Tibial nerve (tissue), 4 donors: Measurements from ENCODE around the gene DSC3. TPM values are rescaled to one million over a fixed set of nuclear protein-coding genes. Genes with fewer than 3 reads are reported as not detected.

Source experiments
- DNase-seq, 2 donors: peaks; one replicate each; pipeline ENCODE4 v3.0.0-alpha.2; 2019; ENCODE audit warnings: low spot score in 2 of 2
- H3K27ac ChIP-seq, 4 donors: fragments of 200-600 bp; sonication (generic) in 3 of 4; one replicate each; pipeline ENCODE4 v1.5.1; 2017 to 2019; ENCODE audit warnings: mild to moderate bottlenecking in 1 of 4
- H3K27me3 ChIP-seq, 2 donors: fragments of 200-600 bp; sonication (generic) in 1 of 2; one replicate each; pipeline versions ENCODE4 v1.5.1 to v1.6.0; 2017 to 2019
- H3K36me3 ChIP-seq, 3 donors: fragments of 200-600 bp; sonication (generic); one replicate each; pipeline ENCODE4 v1.5.1; 2018 to 2019
- H3K4me1 ChIP-seq, 4 donors: fragments of 200-600 bp; sonication (generic) in 3 of 4; one replicate each; pipeline ENCODE4 v1.5.1; 2017 to 2019
- H3K4me3 ChIP-seq, 4 donors: fragments of 200-600 bp; sonication (generic) in 3 of 4; one replicate each; pipeline ENCODE4 v1.5.1; 2017 to 2019; ENCODE audit warnings: mild to moderate bottlenecking in 1 of 4, moderate library complexity in 1 of 4
- H3K9me3 ChIP-seq, 4 donors: fragments of 200-600 bp; sonication (generic) in 3 of 4; one replicate each; pipeline ENCODE4 v1.5.1; 2017 to 2019
- CTCF ChIP-seq, 5 experiments: fragments of 200-600 bp in 3 of 5; fragments of 450-650 bp in 2 of 5; sonication (generic) in 3 of 5; IDR thresholded peaks; one replicate each; pipeline ENCODE4 v1.5.1; 2016 to 2019; ENCODE audit warnings: antibody characterized with exemption in 5 of 5, mild to moderate bottlenecking in 3 of 5, moderate library complexity in 2 of 5
- EP300 ChIP-seq, 2 donors: sonication (generic); formaldehyde crosslinking; IDR thresholded peaks; one replicate each; pipeline ENCODE4 v1.6.1; 2017; ENCODE audit warnings: antibody characterized with exemption in 2 of 2, mild to moderate bottlenecking in 1 of 2
- POLR2A ChIP-seq, 2 donors: fragments of 450-650 bp; IDR thresholded peaks; one replicate each; pipeline ENCODE4 v1.6.1; 2017; ENCODE audit warnings: antibody characterized with exemption in 2 of 2, mild to moderate bottlenecking in 2 of 2, moderate library complexity in 2 of 2
- WGBS, 2 donors: methylation state at CpG; one replicate each; pipeline ENCODE4 v1.1.5; 2018; 5-methylcytosine and 5-hydroxymethylcytosine counted together
- total RNA-seq, 4 donors: library from RNA; depleted of rRNA; stranded (reverse); fragments of >200 nt; gene quantifications; one replicate each; pipeline ENCODE4 v1.1.0, GENCODE V29; 2016

The DSC3 gene
- total RNA-seq, 4 donors from 2014 or later = 5.1 to 12.4 (median 8.9) TPM

- H3K9me3 ChIP-seq = peaks cover 0 to 5% (median 0%) of the 10 kb centered on the region in 4 donors
These were observed 8.1 kb upstream of the DSC3 start for GRCh38 chr18:31050635-31051034.

DNA sequence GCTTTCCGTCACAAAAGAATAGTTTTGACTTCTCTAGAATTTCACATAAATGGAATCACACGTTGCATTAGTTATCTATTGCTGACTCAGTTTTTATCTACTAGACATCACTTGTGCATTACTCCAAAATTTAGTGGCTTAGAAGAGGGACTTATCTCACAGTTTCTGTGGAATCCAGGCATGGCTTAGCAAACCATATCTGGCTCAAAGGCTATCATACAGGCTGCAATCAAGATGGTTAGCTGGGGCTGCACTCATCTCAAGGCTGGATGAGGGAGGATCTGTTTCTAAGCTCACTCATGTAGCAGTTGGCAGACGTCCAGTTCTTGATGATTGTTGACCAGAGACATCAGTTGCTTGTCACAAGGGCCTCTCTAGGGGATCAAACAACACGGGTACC, 6.6 kb upstream of the DSC3 start:
- Histone ChIP-seq H3K27ac (no peak overlapping the region), H3K4me1 (no peaks in the 10 kb centered on the region), H3K27me3 (peaks cover 0 to 1% of the 10 kb centered on the region in 2 donors), H3K9me3 (peaks cover 0 to 5% (median 0%) of the 10 kb centered on the region in 4 donors), H3K4me3 (no peak overlapping the region), H3K36me3 (no peaks in the 10 kb centered on the region)
- no peak for TF ChIP-seq POLR2A (IDR thresholded peaks at IDR 0.05)
- no peak for TF ChIP-seq CTCF (IDR thresholded peaks at IDR 0.05)
- no peak for TF ChIP-seq EP300 (IDR thresholded peaks at IDR 0.05)
- 55 to 58% methylated on average over 4 of the region's 4 CpGs for WGBS, 2 donors
- no peak for DNase-seq

More at GRCh38 chr18:31050635-31051034, 8.1 kb upstream of the DSC3 start:
- Histone ChIP-seq H3K36me3 (no peaks in the 10 kb centered on the region), H3K27me3 (no peaks in the 10 kb centered on the region), H3K4me1 (no peaks in the 10 kb centered on the region), H3K4me3 (no peak overlapping the region), H3K27ac (no peak overlapping the region)
- WGBS, 2 donors = 81 to 83% methylated on average over 3 of the region's 3 CpGs
- TF ChIP-seq POLR2A (IDR thresholded peaks at IDR 0.05) (no peak), EP300 (IDR thresholded peaks at IDR 0.05) (no peak), CTCF (IDR thresholded peaks at IDR 0.05) (no peak)
- no peak for DNase-seq

- H3K27me3 ChIP-seq = peaks cover 0 to 9% of the 10 kb centered on the region in 2 donors
- no peak overlapping the region for H3K4me3 ChIP-seq
- no peak overlapping the region for H3K27ac ChIP-seq
- TF ChIP-seq CTCF (IDR thresholded peaks at IDR 0.05) (no peak), POLR2A (IDR thresholded peaks at IDR 0.05) (no peak), EP300 (IDR thresholded peaks at IDR 0.05) (no peak)
- H3K36me3 ChIP-seq = no peaks in the 10 kb centered on the region
- no peaks in the 10 kb centered on the region for H3K9me3 ChIP-seq
- 47 to 55% methylated on average over 2 of the region's 2 CpGs for WGBS, 2 donors
- DNase-seq = no peak
- no peaks in the 10 kb centered on the region for H3K4me1 ChIP-seq
These were observed 5.7 kb upstream of the DSC3 start for GRCh38 chr18:31048216-31048615.

- no peak for TF ChIP-seq CTCF (IDR thresholded peaks at IDR 0.05)
- no peak for TF ChIP-seq EP300 (IDR thresholded peaks at IDR 0.05)
- TF ChIP-seq POLR2A (IDR thresholded peaks at IDR 0.05) = no peak
These were observed 4.4 kb upstream of the DSC3 start for GRCh38 chr18:31046916-31047315.

GRCh38 chr18:31045599-31045998, 3.1 kb upstream of the DSC3 start:
- Histone ChIP-seq H3K4me3 (no peak overlapping the region), H3K27ac (no peak overlapping the region), H3K36me3 (no peaks in the 10 kb centered on the region), H3K4me1 (peaks cover 0 to 25% (median 0%) of the 10 kb centered on the region in 4 donors), H3K9me3 (no peaks in the 10 kb centered on the region), H3K27me3 (peaks cover 0 to 35% of the 10 kb centered on the region in 2 donors)
- DNase-seq = no peak
- WGBS, 2 donors = 81 to 88% methylated on average over 6 of the region's 6 CpGs
- no peak for TF ChIP-seq CTCF (IDR thresholded peaks at IDR 0.05)

More at GRCh38 chr18:31046916-31047315, 4.4 kb upstream of the DSC3 start:
- Histone ChIP-seq H3K36me3 (no peaks in the 10 kb centered on the region), H3K27me3 (peaks cover 0 to 22% of the 10 kb centered on the region in 2 donors), H3K4me3 (no peak overlapping the region), H3K27ac (no peak overlapping the region), H3K4me1 (peaks cover 0 to 12% (median 0%) of the 10 kb centered on the region in 4 donors), H3K9me3 (no peaks in the 10 kb centered on the region)
- no peak for DNase-seq
